Keratinocyte (primary cell): ENCODE results near the gene PIGP. TPM values are rescaled to one million over a fixed set of nuclear protein-coding genes. Genes with fewer than 3 reads are reported as not detected.

ENCODE experiments used
- DNase-seq: peaks from one replicate; pipeline ENCODE4 v3.0.0-alpha.2; 2011; ENCODE audit warnings: low read depth, missing footprints, low spot score
- FAIRE-seq: peaks from 2 replicates; lab custom pipeline; 2011; peaks lifted over from hg19 to GRCh38; lab: Jason Lieb, UNC
- H2AFZ ChIP-seq: 2 replicates; pipeline ENCODE4 v1.6.0; 2012; ENCODE audit warnings: low read length, control low read depth, inconsistent platforms; ENCODE audit not compliant: control insufficient read depth
- H3K27ac ChIP-seq: 2 replicates; pipeline ENCODE4 v1.5.1; 2011; ENCODE audit warnings: low read length; ENCODE audit not compliant: control insufficient read depth, insufficient read depth
- H3K27me3 ChIP-seq: 3 replicates; pipeline ENCODE4 v1.6.0; 2011; ENCODE audit warnings: low read length; ENCODE audit not compliant: control insufficient read depth, insufficient read depth; ENCODE audit errors: extremely low read depth
- H3K36me3 ChIP-seq, 2 experiments: 2 replicates in 1 of 2; 3 replicates in 1 of 2; pipeline ENCODE4 v1.5.1; 2011; ENCODE audit warnings: low read length in 2 of 2, mild to moderate bottlenecking in 1 of 2; ENCODE audit not compliant: control insufficient read depth in 2 of 2, insufficient read depth in 2 of 2; ENCODE audit errors: extremely low read depth in 1 of 2
- H3K4me1 ChIP-seq: 3 replicates; pipeline ENCODE4 v1.5.1; 2011; ENCODE audit warnings: low read length; ENCODE audit not compliant: control insufficient read depth, insufficient read depth; ENCODE audit errors: extremely low read depth
- H3K4me2 ChIP-seq: 3 replicates; pipeline ENCODE4 v1.6.0; 2011; ENCODE audit warnings: low read depth, low read length; ENCODE audit not compliant: control insufficient read depth, insufficient read depth; ENCODE audit errors: extremely low read depth
- H3K4me3 ChIP-seq, 3 experiments: fragments of 200-600 bp in 1 of 3; sonication (generic) in 1 of 3; 2 replicates in 2 of 3; 3 replicates in 1 of 3; pipeline ENCODE4 v1.5.1; 2011 to 2016; ENCODE audit warnings: low read length in 3 of 3, mild to moderate bottlenecking in 3 of 3, control low read depth in 2 of 3, inconsistent platforms in 1 of 3, low read depth in 1 of 3, mixed read lengths in 1 of 3, mixed run types in 1 of 3, moderate library complexity in 1 of 3; ENCODE audit not compliant: control insufficient read depth in 2 of 3, insufficient read depth in 2 of 3; ENCODE audit errors: extremely low read depth in 1 of 3
- H3K79me2 ChIP-seq: 2 replicates; pipeline ENCODE4 v1.6.0; 2012; ENCODE audit warnings: low read length; ENCODE audit not compliant: control insufficient read depth, insufficient read depth
- H3K9ac ChIP-seq: 3 replicates; pipeline ENCODE4 v1.6.0; 2011; ENCODE audit warnings: low read length; ENCODE audit not compliant: control insufficient read depth, insufficient read depth; ENCODE audit errors: extremely low read depth
- H3K9me1 ChIP-seq: 3 replicates; pipeline ENCODE4 v1.6.0; 2011; ENCODE audit warnings: low read length; ENCODE audit not compliant: control insufficient read depth, insufficient read depth; ENCODE audit errors: extremely low read depth
- H3K9me3 ChIP-seq: 2 replicates; pipeline ENCODE4 v1.5.1; 2012; ENCODE audit warnings: low read depth, low read length; ENCODE audit not compliant: control insufficient read depth
- H4K20me1 ChIP-seq: 3 replicates; pipeline ENCODE4 v1.6.0; 2011; ENCODE audit warnings: low read length; ENCODE audit not compliant: control insufficient read depth, insufficient read depth; ENCODE audit errors: extremely low read depth
- CTCF ChIP-seq, 3 experiments: IDR thresholded peaks in 1 of 3; conservative IDR thresholded peaks in 1 of 3; optimal IDR thresholded peaks in 1 of 3; 2 replicates in 2 of 3; 3 replicates in 1 of 3; pipeline versions ENCODE3 to v1.5.1; 2011; ENCODE audit warnings: low read length in 3 of 3, mild to moderate bottlenecking in 3 of 3, moderate library complexity in 2 of 3, control low read depth in 1 of 3, inconsistent platforms in 1 of 3; ENCODE audit not compliant: insufficient read depth in 2 of 3; ENCODE audit errors: extremely low read depth in 1 of 3
- EZH2 ChIP-seq: IDR thresholded peaks from one replicate; pipeline ENCODE4 v1.6.1; 2012; ENCODE audit warnings: inconsistent platforms, mild to moderate bottlenecking, low read length, moderate library complexity
- dilution Hi-C: fragments of 300-500 bp; cut with MboI; formaldehyde crosslinking; loops from one replicate; pipeline ENCODE4 v1.7.0; 2020; ENCODE audit warnings: low sequenced_read_pairs; ENCODE audit not compliant: extremely low pct_ligation_motif_present
- polyA plus RNA-seq, 5 experiments: library from polyadenylated mRNA; depleted of rRNA in 3 of 5; stranded (reverse) in 3 of 5; stranded (forward) in 1 of 5; unstranded in 1 of 5; fragments of >200 nt; gene quantifications; 1 replicate in 1 of 5; 2 replicates in 3 of 5; 3 replicates in 1 of 5; pipeline versions ENCODE4 v1.2.1 to v1.2.3, GENCODE V29; 2011 to 2012; ENCODE audit warnings: missing spikeins in 2 of 5, low read depth in 1 of 5, low replicate concordance in 1 of 5

PIGP gene
- polyA plus RNA-seq, 1 donor (not counting 4 experiments of a cell fraction or from before 2014, with no cell fraction given): 31.8 TPM

GRCh38 chr21:37058261-37058660 is 14.6 kb downstream of the PIGP start:
- no peak for FAIRE-seq
- H3K9ac ChIP-seq: no peak overlapping the region
- H4K20me1 ChIP-seq: no peaks in the 10 kb centered on the region
- H3K4me1 ChIP-seq: peaks cover 7% of the 10 kb centered on the region
- no peak overlapping the region for H3K4me2 ChIP-seq
- dilution Hi-C loops: no loop called here
- H3K36me3 ChIP-seq: no peaks in the 10 kb centered on the region
- H3K4me3 ChIP-seq: no peak overlapping the region
- H3K9me3 ChIP-seq: no peaks in the 10 kb centered on the region
- no peak overlapping the region for H2AFZ ChIP-seq
- H3K9me1 ChIP-seq: no peaks in the 10 kb centered on the region
- no peak overlapping the region for H3K27ac ChIP-seq
- TF ChIP-seq CTCF (optimal IDR thresholded peaks at IDR 0.05 in 1 of 3, IDR thresholded peaks at IDR 0.05 in 1 of 3, conservative IDR thresholded peaks at IDR 0.05 in 1 of 3; ENCODE audit: extremely low read depth in 1 of 3, insufficient read depth in 2 of 3, low read length in 3 of 3) (no peak), EZH2 (no peak)
- H3K79me2 ChIP-seq: no peaks in the 10 kb centered on the region
- no peak for DNase-seq
- H3K27me3 ChIP-seq: peaks cover 3% of the 10 kb centered on the region

- no peaks in the 10 kb centered on the region for H3K79me2 ChIP-seq
- H3K9me1 ChIP-seq: no peaks in the 10 kb centered on the region
- H3K4me2 ChIP-seq: no peak overlapping the region
- DNase-seq: no peak
- no peak for FAIRE-seq
- H3K27me3 ChIP-seq: peaks cover 3% of the 10 kb centered on the region
- H3K4me1 ChIP-seq: peaks cover 7% of the 10 kb centered on the region
- no peak overlapping the region for H3K27ac ChIP-seq
- dilution Hi-C loops: no loop called here
- H3K4me3 ChIP-seq: no peak overlapping the region
- no peaks in the 10 kb centered on the region for H3K9me3 ChIP-seq
- no peak overlapping the region for H2AFZ ChIP-seq
- H3K9ac ChIP-seq: no peak overlapping the region
- TF ChIP-seq CTCF (optimal IDR thresholded peaks at IDR 0.05 in 1 of 3, IDR thresholded peaks at IDR 0.05 in 1 of 3, conservative IDR thresholded peaks at IDR 0.05 in 1 of 3; ENCODE audit: extremely low read depth in 1 of 3, insufficient read depth in 2 of 3, low read length in 3 of 3): no peak
- TF ChIP-seq EZH2: no peak
- no peaks in the 10 kb centered on the region for H3K36me3 ChIP-seq
- H4K20me1 ChIP-seq: no peaks in the 10 kb centered on the region
Observed at GRCh38 chr21:37057614-37058013, 15.3 kb downstream of the PIGP start.
